Keratinocyte (primary cell): Measurements from ENCODE around the gene IRF7. TPM values are rescaled to one million over a fixed set of nuclear protein-coding genes. Genes with fewer than 3 reads are reported as not detected.

Experiments used
- DNase-seq: peaks from one replicate; pipeline ENCODE4 v3.0.0-alpha.2; 2011; ENCODE audit warnings: low read depth, missing footprints, low spot score
- FAIRE-seq: peaks from 2 replicates; lab custom pipeline; 2011; peaks lifted over from hg19 to GRCh38; lab: Jason Lieb, UNC
- H2AFZ ChIP-seq: 2 replicates; pipeline ENCODE4 v1.6.0; 2012; ENCODE audit warnings: low read length, control low read depth, inconsistent platforms; ENCODE audit not compliant: control insufficient read depth
- H3K27ac ChIP-seq: 2 replicates; pipeline ENCODE4 v1.5.1; 2011; ENCODE audit warnings: low read length; ENCODE audit not compliant: control insufficient read depth, insufficient read depth
- H3K27me3 ChIP-seq: 3 replicates; pipeline ENCODE4 v1.6.0; 2011; ENCODE audit warnings: low read length; ENCODE audit not compliant: control insufficient read depth, insufficient read depth; ENCODE audit errors: extremely low read depth
- H3K36me3 ChIP-seq, 2 experiments: 2 replicates in 1 of 2; 3 replicates in 1 of 2; pipeline ENCODE4 v1.5.1; 2011; ENCODE audit warnings: low read length in 2 of 2, mild to moderate bottlenecking in 1 of 2; ENCODE audit not compliant: control insufficient read depth in 2 of 2, insufficient read depth in 2 of 2; ENCODE audit errors: extremely low read depth in 1 of 2
- H3K4me1 ChIP-seq: 3 replicates; pipeline ENCODE4 v1.5.1; 2011; ENCODE audit warnings: low read length; ENCODE audit not compliant: control insufficient read depth, insufficient read depth; ENCODE audit errors: extremely low read depth
- H3K4me2 ChIP-seq: 3 replicates; pipeline ENCODE4 v1.6.0; 2011; ENCODE audit warnings: low read depth, low read length; ENCODE audit not compliant: control insufficient read depth, insufficient read depth; ENCODE audit errors: extremely low read depth
- H3K4me3 ChIP-seq, 3 experiments: fragments of 200-600 bp in 1 of 3; sonication (generic) in 1 of 3; 2 replicates in 2 of 3; 3 replicates in 1 of 3; pipeline ENCODE4 v1.5.1; 2011 to 2016; ENCODE audit warnings: low read length in 3 of 3, mild to moderate bottlenecking in 3 of 3, control low read depth in 2 of 3, inconsistent platforms in 1 of 3, low read depth in 1 of 3, mixed read lengths in 1 of 3, mixed run types in 1 of 3, moderate library complexity in 1 of 3; ENCODE audit not compliant: control insufficient read depth in 2 of 3, insufficient read depth in 2 of 3; ENCODE audit errors: extremely low read depth in 1 of 3
- H3K79me2 ChIP-seq: 2 replicates; pipeline ENCODE4 v1.6.0; 2012; ENCODE audit warnings: low read length; ENCODE audit not compliant: control insufficient read depth, insufficient read depth
- H3K9ac ChIP-seq: 3 replicates; pipeline ENCODE4 v1.6.0; 2011; ENCODE audit warnings: low read length; ENCODE audit not compliant: control insufficient read depth, insufficient read depth; ENCODE audit errors: extremely low read depth
- H3K9me1 ChIP-seq: 3 replicates; pipeline ENCODE4 v1.6.0; 2011; ENCODE audit warnings: low read length; ENCODE audit not compliant: control insufficient read depth, insufficient read depth; ENCODE audit errors: extremely low read depth
- H3K9me3 ChIP-seq: 2 replicates; pipeline ENCODE4 v1.5.1; 2012; ENCODE audit warnings: low read depth, low read length; ENCODE audit not compliant: control insufficient read depth
- H4K20me1 ChIP-seq: 3 replicates; pipeline ENCODE4 v1.6.0; 2011; ENCODE audit warnings: low read length; ENCODE audit not compliant: control insufficient read depth, insufficient read depth; ENCODE audit errors: extremely low read depth
- EZH2 ChIP-seq: IDR thresholded peaks from one replicate; pipeline ENCODE4 v1.6.1; 2012; ENCODE audit warnings: inconsistent platforms, mild to moderate bottlenecking, low read length, moderate library complexity
- dilution Hi-C: fragments of 300-500 bp; cut with MboI; formaldehyde crosslinking; loops from one replicate; pipeline ENCODE4 v1.7.0; 2020; ENCODE audit warnings: low sequenced_read_pairs; ENCODE audit not compliant: extremely low pct_ligation_motif_present
- polyA plus RNA-seq, 5 experiments: library from polyadenylated mRNA; depleted of rRNA in 3 of 5; stranded (reverse) in 3 of 5; stranded (forward) in 1 of 5; unstranded in 1 of 5; fragments of >200 nt; gene quantifications; 1 replicate in 1 of 5; 2 replicates in 3 of 5; 3 replicates in 1 of 5; pipeline versions ENCODE4 v1.2.1 to v1.2.3, GENCODE V29; 2011 to 2012; ENCODE audit warnings: missing spikeins in 2 of 5, low read depth in 1 of 5, low replicate concordance in 1 of 5
- TF ChIP-seq, protein P1 (sequence below), 3 experiments: IDR thresholded peaks in 1 of 3; conservative IDR thresholded peaks in 1 of 3; optimal IDR thresholded peaks in 1 of 3; 2 replicates in 2 of 3; 3 replicates in 1 of 3; pipeline versions ENCODE3 to v1.5.1; 2011; ENCODE audit warnings: low read length in 3 of 3, mild to moderate bottlenecking in 3 of 3, moderate library complexity in 2 of 3, control low read depth in 1 of 3, inconsistent platforms in 1 of 3; ENCODE audit not compliant: insufficient read depth in 2 of 3; ENCODE audit errors: extremely low read depth in 1 of 3

IRF7 gene
- polyA plus RNA-seq, 1 donor (not counting 4 experiments of a cell fraction or from before 2014, with no cell fraction given): 7.1 TPM

DNA sequence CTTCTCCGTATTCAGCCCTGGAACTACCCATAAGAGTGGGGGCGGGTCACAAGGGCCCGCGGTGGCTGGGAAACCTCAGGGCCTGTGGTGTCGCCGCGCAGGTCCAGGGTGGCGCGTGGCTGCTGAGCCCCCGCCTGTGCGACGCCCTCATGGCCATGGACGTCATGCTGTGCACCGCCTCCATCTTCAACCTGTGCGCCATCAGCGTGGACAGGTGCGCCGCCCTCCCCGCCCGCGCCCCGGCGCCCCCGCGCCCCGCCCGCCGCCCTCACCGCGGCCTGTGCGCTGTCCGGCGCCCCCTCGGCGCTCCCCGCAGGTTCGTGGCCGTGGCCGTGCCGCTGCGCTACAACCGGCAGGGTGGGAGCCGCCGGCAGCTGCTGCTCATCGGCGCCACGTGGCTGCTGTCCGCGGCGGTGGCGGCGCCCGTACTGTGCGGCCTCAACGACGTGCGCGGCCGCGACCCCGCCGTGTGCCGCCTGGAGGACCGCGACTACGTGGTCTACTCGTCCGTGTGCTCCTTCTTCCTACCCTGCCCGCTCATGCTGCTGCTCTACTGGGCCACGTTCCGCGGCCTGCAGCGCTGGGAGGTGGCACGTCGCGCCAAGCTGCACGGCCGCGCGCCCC is 23.7 kb upstream of the IRF7 start:
- H3K9ac ChIP-seq: no peak overlapping the region
- FAIRE-seq: no peak

DNA sequence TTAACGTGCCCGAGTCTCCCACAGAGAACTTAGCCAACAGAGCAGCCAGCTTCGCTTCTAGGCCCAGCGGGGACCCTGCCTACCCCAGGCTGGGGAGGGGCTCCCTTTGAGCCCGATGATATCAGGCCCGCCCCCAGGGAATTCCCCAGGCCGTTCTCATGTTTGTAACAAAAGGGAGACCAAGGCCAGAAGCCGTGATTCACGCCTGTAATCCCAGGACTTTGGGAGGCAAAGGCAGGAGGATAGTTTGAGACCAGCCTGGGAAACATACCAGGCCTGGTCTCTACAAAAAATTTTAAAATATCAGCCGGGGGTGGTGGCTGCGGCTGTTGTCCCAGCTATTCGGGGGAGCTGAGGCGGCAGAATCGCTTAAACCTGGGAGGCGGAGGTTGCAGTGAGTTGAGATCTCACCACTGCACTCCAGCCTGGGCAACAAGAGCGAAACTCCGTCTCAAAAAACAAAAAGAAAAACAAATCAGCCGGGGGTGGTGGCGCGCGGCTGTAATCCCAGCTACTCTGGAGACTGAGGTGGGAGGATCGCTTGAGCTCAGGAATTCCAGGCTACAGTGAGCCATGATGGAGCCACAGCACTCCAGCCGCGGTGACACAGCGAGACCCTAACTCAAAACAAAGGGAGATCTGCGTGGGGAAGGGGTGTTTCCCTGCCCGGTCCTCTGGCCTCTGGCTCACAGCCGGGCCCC is 23.0 kb upstream of the IRF7 start:
- H4K20me1 ChIP-seq: no peaks in the 10 kb centered on the region
- H3K79me2 ChIP-seq: no peaks in the 10 kb centered on the region
- H3K27ac ChIP-seq: no peak overlapping the region
- peaks cover 2% of the 10 kb centered on the region for H3K4me1 ChIP-seq
- DNase-seq (no peak), FAIRE-seq (no peak)
- H3K9me1 ChIP-seq: no peaks in the 10 kb centered on the region
- dilution Hi-C loops: no loop called here
- no peak overlapping the region for H2AFZ ChIP-seq
- no peak overlapping the region for H3K9ac ChIP-seq
- peaks cover 28% of the 10 kb centered on the region for H3K27me3 ChIP-seq
- H3K36me3 ChIP-seq: no peaks in the 10 kb centered on the region
- no peak overlapping the region for H3K4me3 ChIP-seq
- no peak overlapping the region for H3K4me2 ChIP-seq
- no peaks in the 10 kb centered on the region for H3K9me3 ChIP-seq
- TF ChIP-seq, protein P1, sequence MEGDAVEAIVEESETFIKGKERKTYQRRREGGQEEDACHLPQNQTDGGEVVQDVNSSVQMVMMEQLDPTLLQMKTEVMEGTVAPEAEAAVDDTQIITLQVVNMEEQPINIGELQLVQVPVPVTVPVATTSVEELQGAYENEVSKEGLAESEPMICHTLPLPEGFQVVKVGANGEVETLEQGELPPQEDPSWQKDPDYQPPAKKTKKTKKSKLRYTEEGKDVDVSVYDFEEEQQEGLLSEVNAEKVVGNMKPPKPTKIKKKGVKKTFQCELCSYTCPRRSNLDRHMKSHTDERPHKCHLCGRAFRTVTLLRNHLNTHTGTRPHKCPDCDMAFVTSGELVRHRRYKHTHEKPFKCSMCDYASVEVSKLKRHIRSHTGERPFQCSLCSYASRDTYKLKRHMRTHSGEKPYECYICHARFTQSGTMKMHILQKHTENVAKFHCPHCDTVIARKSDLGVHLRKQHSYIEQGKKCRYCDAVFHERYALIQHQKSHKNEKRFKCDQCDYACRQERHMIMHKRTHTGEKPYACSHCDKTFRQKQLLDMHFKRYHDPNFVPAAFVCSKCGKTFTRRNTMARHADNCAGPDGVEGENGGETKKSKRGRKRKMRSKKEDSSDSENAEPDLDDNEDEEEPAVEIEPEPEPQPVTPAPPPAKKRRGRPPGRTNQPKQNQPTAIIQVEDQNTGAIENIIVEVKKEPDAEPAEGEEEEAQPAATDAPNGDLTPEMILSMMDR (optimal IDR thresholded peaks at IDR 0.05 in 1 of 3, IDR thresholded peaks at IDR 0.05 in 1 of 3, conservative IDR thresholded peaks at IDR 0.05 in 1 of 3; ENCODE audit: extremely low read depth in 1 of 3, insufficient read depth in 2 of 3, low read length in 3 of 3): no peak
- TF ChIP-seq EZH2: no peak

More for the DNA sequence above, 23.7 kb upstream of the IRF7 start:
- Histone ChIP-seq H3K27me3 (peaks cover 28% of the 10 kb centered on the region), H3K27ac (no peak overlapping the region), H3K4me1 (peaks cover 2% of the 10 kb centered on the region), H3K36me3 (peaks cover 0 to 3% of the 10 kb centered on the region in 2 experiments), H3K9me1 (no peaks in the 10 kb centered on the region), H3K9me3 (no peaks in the 10 kb centered on the region), H3K4me3 (no peak overlapping the region), H3K79me2 (no peaks in the 10 kb centered on the region), H3K4me2 (no peak overlapping the region), H2AFZ (no peak overlapping the region), H4K20me1 (no peaks in the 10 kb centered on the region)
- TF ChIP-seq EZH2: no peak
- TF ChIP-seq, protein P1 (optimal IDR thresholded peaks at IDR 0.05 in 1 of 3, IDR thresholded peaks at IDR 0.05 in 1 of 3, conservative IDR thresholded peaks at IDR 0.05 in 1 of 3; ENCODE audit: extremely low read depth in 1 of 3, insufficient read depth in 2 of 3, low read length in 3 of 3): no peak
- DNase-seq: no peak
- dilution Hi-C loops: no loop called here
